HepG2 (cell line): Measurements from ENCODE around the gene GAS2. TPM values are rescaled to one million over a fixed set of nuclear protein-coding genes. Genes with fewer than 3 reads are reported as not detected.

Source experiments
- ARID2 ChIP-seq: sonication (generic); formaldehyde crosslinking; IDR thresholded peaks from 2 replicates; pipeline ENCODE4 v1.8.1; 2022; ENCODE audit warnings: mild to moderate bottlenecking, missing genetic modification reagents, borderline replicate concordance
- BRD4 ChIP-seq: sonication (generic); formaldehyde crosslinking; IDR thresholded peaks from 2 replicates; pipeline ENCODE4 v1.4.0; 2020; ENCODE audit warnings: missing genetic modification reagents
- CREM ChIP-seq, 2 experiments: sonication (generic) in 1 of 2; formaldehyde crosslinking in 1 of 2; IDR thresholded peaks; 2 replicates each; pipeline versions ENCODE4 v1.4.0 to v1.6.1; 2016 to 2020; ENCODE audit warnings: antibody characterized with exemption in 1 of 2, mild to moderate bottlenecking in 1 of 2, missing genetic modification reagents in 1 of 2
- ELF1 ChIP-seq: sonication (generic); formaldehyde crosslinking; IDR thresholded peaks from 2 replicates; pipeline ENCODE4 v1.4.0; 2020; ENCODE audit warnings: missing genetic modification reagents
- ELF4 ChIP-seq: sonication (generic); formaldehyde crosslinking; IDR thresholded peaks from 2 replicates; pipeline ENCODE4 v1.5.0; 2020; ENCODE audit warnings: missing genetic modification reagents, mild to moderate bottlenecking, moderate library complexity, borderline replicate concordance
- HIVEP1 ChIP-seq: sonication (generic); formaldehyde crosslinking; IDR thresholded peaks from 2 replicates; pipeline ENCODE4 v1.4.0; 2020; ENCODE audit warnings: mild to moderate bottlenecking, missing genetic modification reagents
- HOXA9 ChIP-seq: sonication (generic); formaldehyde crosslinking; IDR thresholded peaks from 2 replicates; pipeline ENCODE4 v1.8.1; 2022; ENCODE audit warnings: missing genetic modification reagents, mild to moderate bottlenecking, moderate library complexity, borderline replicate concordance
- ISL2 ChIP-seq: sonication (generic); formaldehyde crosslinking; IDR thresholded peaks from 2 replicates; pipeline ENCODE4 v1.5.0; 2020; ENCODE audit warnings: missing genetic modification reagents
- MAFF ChIP-seq: IDR thresholded peaks from 2 replicates; pipeline ENCODE4 v1.6.1; 2011; ENCODE audit warnings: low read depth, low read length, improper control_type of control experiment
- MEF2D ChIP-seq: sonication (generic); formaldehyde crosslinking; IDR thresholded peaks from 2 replicates; pipeline ENCODE4 v1.5.1; 2020; ENCODE audit warnings: mild to moderate bottlenecking, missing genetic modification reagents
- NCOA1 ChIP-seq: sonication (generic); formaldehyde crosslinking; IDR thresholded peaks from 2 replicates; pipeline ENCODE4 v1.9.0; 2021; ENCODE audit warnings: missing genetic modification reagents
- NFRKB ChIP-seq: fragments of 450-650 bp; IDR thresholded peaks from 2 replicates; pipeline ENCODE4 v1.6.1; 2017
- NR0B2 ChIP-seq: sonication (generic); formaldehyde crosslinking; IDR thresholded peaks from 2 replicates; pipeline ENCODE4 v1.4.0; 2020; ENCODE audit warnings: mild to moderate bottlenecking, missing genetic modification reagents
- POLR2AphosphoS2 ChIP-seq: IDR thresholded peaks from 2 replicates; pipeline ENCODE4 v1.6.1; 2011; ENCODE audit warnings: low read depth, low read length, improper control_type of control experiment
- POLR2AphosphoS5 ChIP-seq: IDR thresholded peaks from 2 replicates; pipeline ENCODE4 v1.6.1; 2012; ENCODE audit warnings: low read depth, low read length
- REPIN1 ChIP-seq: sonication (generic); formaldehyde crosslinking; IDR thresholded peaks from 2 replicates; pipeline ENCODE4 v1.8.0; 2022; ENCODE audit warnings: missing genetic modification reagents, low read depth, mild to moderate bottlenecking, borderline replicate concordance
- SNAI1 ChIP-seq: sonication (generic); formaldehyde crosslinking; IDR thresholded peaks from 2 replicates; pipeline ENCODE4 v1.5.0; 2020; ENCODE audit warnings: mild to moderate bottlenecking, missing genetic modification reagents, borderline replicate concordance
- SOX13 ChIP-seq, 3 experiments: fragments of 450-650 bp in 1 of 3; sonication (generic) in 1 of 3; formaldehyde crosslinking in 1 of 3; IDR thresholded peaks in 2 of 3; conservative IDR thresholded peaks in 1 of 3; 2 replicates each; pipeline versions ENCODE4 v1.5.0 to v1.6.1; 2016 to 2020; ENCODE audit warnings: antibody characterized with exemption in 1 of 3, mild to moderate bottlenecking in 1 of 3, missing compliant biosample characterization in 1 of 3, missing genetic modification reagents in 1 of 3, moderate library complexity in 1 of 3
- SRSF1 ChIP-seq: fragments of 200-400 bp; formaldehyde crosslinking; optimal IDR thresholded peaks from 2 replicates; pipeline ENCODE3; 2017; ENCODE audit warnings: mild to moderate bottlenecking, low read depth, low read length, moderate library complexity
- SRY ChIP-seq: sonication (generic); formaldehyde crosslinking; IDR thresholded peaks from 2 replicates; pipeline ENCODE4 v1.8.0; 2022; ENCODE audit warnings: mild to moderate bottlenecking, missing genetic modification reagents
- TP53 ChIP-seq: sonication (generic); formaldehyde crosslinking; conservative IDR thresholded peaks from 2 replicates; pipeline ENCODE4 v1.4.0; 2020; ENCODE audit warnings: missing genetic modification reagents
- ZNF20 ChIP-seq: sonication (generic); formaldehyde crosslinking; IDR thresholded peaks from 2 replicates; pipeline ENCODE4 v1.4.0; 2020; ENCODE audit warnings: mild to moderate bottlenecking, moderate library complexity, missing genetic modification reagents
- ZNF263 ChIP-seq: sonication (generic); formaldehyde crosslinking; IDR thresholded peaks from 2 replicates; pipeline ENCODE4 v1.4.0; 2020; ENCODE audit warnings: missing genetic modification reagents
- ZNF350 ChIP-seq: sonication (generic); formaldehyde crosslinking; IDR thresholded peaks from 2 replicates; pipeline ENCODE4 v1.4.0; 2020; ENCODE audit warnings: mild to moderate bottlenecking, low read depth, missing genetic modification reagents, borderline replicate concordance
- ZNF430 ChIP-seq: sonication (generic); formaldehyde crosslinking; IDR thresholded peaks from 2 replicates; pipeline ENCODE4 v1.9.0; 2021; ENCODE audit warnings: mild to moderate bottlenecking, missing genetic modification reagents
- ZNF44 ChIP-seq: sonication (generic); formaldehyde crosslinking; IDR thresholded peaks from 2 replicates; pipeline ENCODE4 v1.5.1; 2020; ENCODE audit warnings: mild to moderate bottlenecking, missing genetic modification reagents
- ZNF629 ChIP-seq: sonication (generic); formaldehyde crosslinking; conservative IDR thresholded peaks from 2 replicates; pipeline ENCODE4 v1.5.0; 2020; ENCODE audit warnings: missing genetic modification reagents
- ZNF691 ChIP-seq: sonication (generic); formaldehyde crosslinking; IDR thresholded peaks from 2 replicates; pipeline ENCODE4 v1.4.0; 2020; ENCODE audit warnings: missing genetic modification reagents, low read depth, mild to moderate bottlenecking, borderline replicate concordance
- ZSCAN21 ChIP-seq: sonication (generic); formaldehyde crosslinking; IDR thresholded peaks from 2 replicates; pipeline ENCODE4 v1.8.0; 2022; ENCODE audit warnings: mild to moderate bottlenecking, missing genetic modification reagents, moderate library complexity, borderline replicate concordance
- polyA plus RNA-seq, 8 experiments: library from polyadenylated mRNA; depleted of rRNA in 3 of 8; stranded (reverse) in 7 of 8; unstranded in 1 of 8; fragments of >200 nt; fragmentation: Illumina TruSeq in 4 of 8; extraction: Trizol in 4 of 8; gene quantifications; 2 replicates each; pipeline versions ENCODE4 v1.2.1 to v1.2.3, GENCODE V29; 2011 to 2016; ENCODE audit warnings: low read depth in 4 of 8, missing spikeins in 1 of 8, mixed read lengths in 1 of 8; ENCODE audit not compliant: insufficient read depth in 1 of 8
- total RNA-seq, 5 experiments: library from RNA; depleted of rRNA; stranded (reverse); fragments of >200 nt; fragmentation: Illumina TruSeq; extraction: Trizol; gene quantifications; 2 replicates each; pipeline ENCODE4 v1.2.3, GENCODE V29; 2016; ENCODE audit warnings: low read depth in 1 of 5

Gene GAS2
- total and polyA plus RNA-seq, 2 of the 13 experiments (the other 11 are each of a cell fraction or from before 2014, with no cell fraction given), result 26.0 to 85.1 TPM

DNA sequence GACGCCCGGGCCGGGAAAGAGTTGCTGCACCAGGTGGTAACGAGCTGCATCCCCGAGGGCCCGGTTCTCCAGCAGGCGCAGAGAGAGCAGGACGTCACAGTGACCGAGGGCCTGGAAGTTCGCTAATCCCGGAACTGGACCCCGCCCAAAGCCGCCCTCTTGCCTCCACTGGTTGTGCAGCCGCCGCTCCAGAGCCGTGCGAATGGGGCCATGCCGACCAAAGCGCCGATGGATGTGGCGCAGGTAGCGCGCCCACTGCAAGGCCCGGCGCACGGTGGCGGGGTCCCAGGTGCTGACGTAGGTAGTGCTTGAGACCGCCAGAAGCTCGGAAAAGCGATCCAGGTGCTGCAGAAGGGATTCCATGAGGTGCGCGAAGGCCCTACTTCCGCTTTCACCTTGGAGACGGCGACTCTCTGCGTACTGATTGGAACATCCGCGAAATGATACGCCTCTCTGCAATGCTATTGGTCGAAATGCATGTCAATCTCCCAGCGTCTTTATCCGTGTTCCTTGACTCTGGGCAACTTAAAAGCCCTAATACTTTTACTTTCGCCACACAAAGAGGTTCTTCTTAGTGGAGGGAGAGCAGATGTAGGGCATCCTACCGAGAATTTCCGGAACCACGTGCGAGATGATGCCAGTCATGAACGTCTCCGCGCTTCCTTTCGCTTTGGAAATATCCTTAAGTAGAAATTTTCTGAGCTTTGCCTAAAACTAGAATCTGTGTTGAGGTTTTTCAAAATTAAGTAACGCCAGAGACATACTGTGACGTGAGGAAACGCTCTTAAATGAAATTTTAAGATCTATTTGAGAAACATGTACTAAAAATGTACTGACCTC lies 40.7 kb upstream of the GAS2 start, which contains the start of gene FANCF (continued):
- TF ChIP-seq ELF1 (CRISPR knock-in tag) (peak; percentile 96), ELF4 (CRISPR knock-in tag) (peak; percentile 91), BRD4 (CRISPR knock-in tag) (peak; percentile 76; the same call in 1 of the 2 replicates), HIVEP1 (peak; percentile 78), POLR2AphosphoS5 (peak; percentile 84), CREM (IDR thresholded peaks at IDR 0.05) (peak; percentile 84), CREM (CRISPR knock-in tag; IDR thresholded peaks at IDR 0.05) (0 out of 2 replicates have a peak, but pooled peaks have one; percentile 7), TP53 (CRISPR knock-in tag) (0 out of 2 replicates have a peak, but pooled peaks have one; percentile 55), ZSCAN21 (peak; percentile 57; the same call in 1 of the 2 replicates), ZNF691 (CRISPR knock-in tag) (peak; percentile 25; the same call in 1 of the 2 replicates), SRY (peak; percentile 70; the same call in 1 of the 2 replicates), SRSF1 (peak; percentile 37), ZNF629 (0 out of 2 replicates have a peak, but pooled peaks have one; percentile 5), NCOA1 (CRISPR knock-in tag) (no peak), SNAI1 (no peak), MEF2D (CRISPR knock-in tag) (0 out of 2 replicates have a peak, but pooled peaks have one; percentile 33), NFRKB (no peak), POLR2AphosphoS2 (0 out of 2 replicates have a peak, but pooled peaks have one; percentile 68), ZNF430 (CRISPR knock-in tag) (0 out of 2 replicates have a peak, but pooled peaks have one; percentile 24), REPIN1 (CRISPR knock-in tag) (0 out of 2 replicates have a peak, but pooled peaks have one; percentile 25), SOX13 (IDR thresholded peaks at IDR 0.05) (no peak), SOX13 (CRISPR knock-in tag; conservative IDR thresholded peaks at IDR 0.05 in 1 of 2, IDR thresholded peaks at IDR 0.05 in 1 of 2) (peak in 1 of 2 experiments; percentile 23; a peak in 1 of 4 replicates), NR0B2 (CRISPR knock-in tag) (peak; percentile 85), ZNF44 (CRISPR knock-in tag) (peak; percentile 93), HOXA9 (CRISPR knock-in tag) (0 out of 2 replicates have a peak, but pooled peaks have one; percentile 10), ZNF263 (CRISPR knock-in tag) (peak; percentile 66; the same call in 1 of the 2 replicates), ARID2 (CRISPR knock-in tag) (peak; percentile 20; the same call in 1 of the 2 replicates), MAFF (no peak), ISL2 (CRISPR knock-in tag) (0 out of 2 replicates have a peak, but pooled peaks have one; percentile 30), ZNF350 (CRISPR knock-in tag) (peak; percentile 80; the same call in 1 of the 2 replicates), ZNF20 (no peak)
